PC-9 (cell line): ENCODE measurements around the gene VPS13D.

Experiments
- CTCF ChIP-seq: fragments of 200-600 bp; sonication (generic); conservative IDR thresholded peaks from 2 replicates; pipeline ENCODE4 v1.6.1; 2017; ENCODE audit warnings: mixed run types, antibody characterized with exemption, mild to moderate bottlenecking, moderate library complexity
- EZH2 ChIP-seq: fragments of 200-600 bp; sonication (generic); IDR thresholded peaks from 2 replicates; pipeline ENCODE4 v1.8.0; 2017; ENCODE audit warnings: antibody characterized with exemption, low read depth

GRCh38 chr1:12503709-12504108 lies 273.9 kb downstream of the VPS13D start:
- TF ChIP-seq CTCF (no peak), EZH2 (no peak)
